K562 (cell line): ENCODE measurements around the gene CRIM1. TPM values are rescaled to one million over a fixed set of nuclear protein-coding genes. Genes with fewer than 3 reads are reported as not detected.

ENCODE experiments used
- ATAC-seq: fragments of 200-7000 bp; cut with Tn5 transposase; 3 replicates; pipeline ENCODE4 v1.9.1; 2020; ENCODE audit warnings: moderate library complexity
- BruUV-seq: library from RNA; stranded (reverse); fragments of 400-500 nt; replicated peaks from 2 replicates; lab custom pipeline; 2021; lab: Mats Ljungman, UMichigan
- CTCF ChIA-PET: fragments of 300-600 bp; formaldehyde crosslinking; extraction: SDS; loops from one replicate; lab custom pipeline; 2021; ENCODE audit warnings: low intra/inter-chr PET ratio; lab: Yijun Ruan, JAX
- POLR2A ChIA-PET: fragments of 300-600, 350-650 bp; sonication (Branson Sonifier 250); formaldehyde crosslinking; extraction: SDS; loops from one replicate; lab custom pipeline; 2021; ENCODE audit warnings: antibody characterized with exemption, inconsistent platforms; lab: Yijun Ruan, JAX
- DNase-seq, 4 experiments: peaks; one replicate each; pipeline versions ENCODE4 v3.0.0 to v3.0.0-alpha.2; 2011 to 2018; ENCODE audit warnings: low spot score in 3 of 4, mixed read lengths in 3 of 4; ENCODE audit errors: extremely low read depth in 1 of 4
- FAIRE-seq: peaks from 2 replicates; lab custom pipeline; 2011; peaks lifted over from hg19 to GRCh38; lab: Jason Lieb, UNC
- H2AFZ ChIP-seq: 2 replicates; pipeline ENCODE4 v1.6.0; 2011; ENCODE audit warnings: low read depth, low read length, control low read depth, inconsistent platforms
- H3K27ac ChIP-seq: fragments of 200-600 bp; 3 replicates; pipeline ENCODE4 v1.8.0; 2011; ENCODE audit warnings: low read depth, mild to moderate bottlenecking, control low read depth, inconsistent platforms, low read length, moderate library complexity, mixed read lengths; ENCODE audit errors: extremely low read depth
- H3K27me3 ChIP-seq, 2 experiments: fragments of 300-600 bp in 1 of 2; 2 replicates in 1 of 2; 3 replicates in 1 of 2; pipeline versions ENCODE4 v1.6.0 to v1.8.0; 2011; ENCODE audit warnings: inconsistent platforms in 2 of 2, low read length in 2 of 2, mild to moderate bottlenecking in 1 of 2, mixed read lengths in 1 of 2, moderate library complexity in 1 of 2; ENCODE audit not compliant: control insufficient read depth in 2 of 2, insufficient read depth in 2 of 2
- H3K36me3 ChIP-seq: fragments of 300-600 bp; 3 replicates; pipeline ENCODE4 v1.8.0; 2011; ENCODE audit warnings: mild to moderate bottlenecking, low read length, inconsistent platforms; ENCODE audit not compliant: control insufficient read depth, insufficient read depth
- H3K4me1 ChIP-seq, 2 experiments: fragments of 200-600 bp in 1 of 2; replicated peaks in 1 of 2; 2 replicates in 1 of 2; 3 replicates in 1 of 2; pipeline versions ENCODE4 v1.5.1 to v1.8.0; 2011; ENCODE audit warnings: inconsistent platforms in 2 of 2, low read length in 2 of 2, mild to moderate bottlenecking in 1 of 2, mixed read lengths in 1 of 2, moderate library complexity in 1 of 2; ENCODE audit not compliant: control insufficient read depth in 2 of 2, insufficient read depth in 2 of 2
- H3K4me2 ChIP-seq: 2 replicates; pipeline ENCODE4 v1.6.1; 2011; ENCODE audit warnings: low read length, control low read depth, inconsistent platforms, mixed read lengths; ENCODE audit not compliant: insufficient read depth
- H3K4me3 ChIP-seq: fragments of 200-600 bp; sonication (generic), shearing (Covaris generic); 2 replicates; pipeline ENCODE4 v1.5.1; 2016; ENCODE audit warnings: control low read depth, inconsistent platforms
- H3K79me2 ChIP-seq: fragments of 200-600 bp; 3 replicates; pipeline ENCODE4 v1.8.0; 2011; ENCODE audit warnings: low read length, inconsistent platforms; ENCODE audit not compliant: control insufficient read depth, insufficient read depth
- H3K9ac ChIP-seq, 2 experiments: 2 replicates each; pipeline versions ENCODE4 v1.6.0 to v1.6.1; 2011; ENCODE audit warnings: low read depth in 2 of 2, low read length in 2 of 2, control low read depth in 1 of 2, inconsistent platforms in 1 of 2, mild to moderate bottlenecking in 1 of 2, mixed read lengths in 1 of 2; ENCODE audit not compliant: insufficient read depth in 1 of 2
- H3K9me1 ChIP-seq: one replicate; pipeline ENCODE4 v1.6.0; 2011; ENCODE audit warnings: inconsistent platforms, mild to moderate bottlenecking, low read length, moderate library complexity; ENCODE audit not compliant: control insufficient read depth, insufficient read depth
- H3K9me3 ChIP-seq: replicated peaks from 2 replicates; pipeline ENCODE4 v1.5.1; 2011; ENCODE audit warnings: low read depth, low read length, inconsistent platforms; ENCODE audit not compliant: control insufficient read depth, insufficient read depth
- H4K20me1 ChIP-seq: replicated peaks from 2 replicates; pipeline ENCODE4 v1.6.1; 2011; ENCODE audit warnings: low read length, inconsistent platforms, mixed read lengths; ENCODE audit not compliant: control insufficient read depth, insufficient read depth
- GTF2E2 ChIP-seq: fragments of 200-800 bp; sonication (Bioruptor generic); IDR thresholded peaks from 2 replicates; pipeline ENCODE4 v1.6.1; 2016; ENCODE audit warnings: missing genetic modification characterization, missing compliant biosample characterization
- NRF1 ChIP-seq, 2 experiments: fragments of 450-650 bp; IDR thresholded peaks in 1 of 2; conservative IDR thresholded peaks in 1 of 2; 2 replicates each; pipeline ENCODE4 v1.6.1; 2014; ENCODE audit warnings: mild to moderate bottlenecking in 2 of 2
- WGBS: fragments of 100-300 bp; shearing (Covaris generic); methylation state at CpG from one replicate; pipeline ENCODE4 v1.1.6; 2016; ENCODE audit warnings: low coverage, mixed read lengths; ENCODE audit not compliant: insufficient coverage; ENCODE audit errors: missing lambda C conversion rate; 5-methylcytosine and 5-hydroxymethylcytosine counted together
- in situ Hi-C: fragments of 300-500 bp; cut with MboI; formaldehyde crosslinking; loops from 4 replicates; pipeline ENCODE4 v1.15.0; 2018; ENCODE audit warnings: inconsistent platforms, mixed read lengths
- intact Hi-C: fragments of 100-400 bp; cut with micrococcal nuclease; formaldehyde crosslinking; loops from 2 replicates; pipeline ENCODE4 v1.14.2; 2022
- polyA plus RNA-seq, 8 experiments: library from polyadenylated mRNA; depleted of rRNA in 4 of 8; stranded (reverse) in 5 of 8; unstranded in 3 of 8; fragments of >200 nt; fragmentation: Nextera tagmentation in 2 of 8; fragmentation: Illumina TruSeq in 1 of 8; extraction: Ambion mirVana in 2 of 8; extraction: Trizol in 1 of 8; gene quantifications; 2 replicates each; pipeline versions ENCODE4 v1.2.1 to v1.2.3, GENCODE V29; 2011 to 2014; ENCODE audit warnings: inconsistent platforms in 1 of 8, missing spikeins in 1 of 8
- total RNA-seq, 7 experiments: library from RNA; depleted of rRNA in 6 of 7; stranded (reverse); fragments of >200 nt in 6 of 7; fragmentation: Illumina TruSeq in 2 of 7; extraction: Trizol in 2 of 7; gene quantifications; 2 replicates each; pipeline versions ENCODE4 v1.2.1 to v1.2.3, GENCODE V29; 2011 to 2021; ENCODE audit warnings: low replicate concordance in 1 of 7
- TF ChIP-seq, protein P1 (sequence below): fragments of 150-350 bp; IDR thresholded peaks from 2 replicates; pipeline ENCODE4 v1.6.1; 2014; ENCODE audit warnings: low read depth, mild to moderate bottlenecking, low read length, borderline replicate concordance
- TF ChIP-seq, protein P2 (sequence below), 3 experiments: IDR thresholded peaks in 2 of 3; conservative IDR thresholded peaks in 1 of 3; 2 replicates each; pipeline ENCODE4 v1.5.1; 2011 to 2012; ENCODE audit warnings: low read length in 3 of 3, mild to moderate bottlenecking in 3 of 3, control low read depth in 2 of 3, improper control_type of control experiment in 1 of 3, inconsistent platforms in 1 of 3, low read depth in 1 of 3, mixed read lengths in 1 of 3, moderate library complexity in 1 of 3; ENCODE audit not compliant: insufficient read depth in 2 of 3

The CRIM1 gene
- total and polyA plus RNA-seq, 9 of the 15 experiments (the other 6 are each of a cell fraction or from before 2014, with no cell fraction given): 0.01 to 0.36 (median 0.06) TPM; not detected in 1

DNA sequence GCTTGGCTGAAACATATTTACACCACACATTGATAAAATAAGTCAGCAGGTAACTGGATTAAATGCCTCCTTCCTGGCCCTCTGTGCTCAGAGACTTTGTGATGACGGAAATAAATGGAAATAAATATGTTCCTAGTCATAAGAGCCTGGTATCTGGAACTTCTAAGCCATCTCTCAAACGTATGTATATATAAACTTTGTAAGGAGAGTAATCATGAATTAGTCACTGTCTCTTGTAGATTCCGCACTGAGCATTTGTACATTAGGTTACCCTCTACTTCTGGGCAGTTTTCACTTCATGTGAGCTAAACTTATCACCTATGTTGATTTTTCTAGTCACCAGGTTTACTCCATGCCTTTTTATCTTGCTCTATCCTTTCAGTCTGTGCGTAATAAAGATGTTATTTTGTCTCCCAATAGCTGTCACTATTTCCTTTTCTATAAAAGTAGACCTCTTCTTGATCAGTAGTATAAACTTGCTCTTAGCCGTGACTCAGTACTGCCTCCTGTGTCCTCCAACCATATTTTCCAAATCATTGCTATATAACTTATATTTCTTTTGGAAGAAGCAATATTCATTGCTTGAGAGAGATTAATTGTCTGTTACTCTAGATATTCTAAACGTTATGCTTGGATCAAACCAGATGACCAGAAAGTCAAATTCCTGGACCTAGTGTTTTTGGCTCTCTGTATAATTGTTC, 189.2 kb downstream of the CRIM1 start:
- no peaks in the 10 kb centered on the region for H3K9me1 ChIP-seq
- no peaks in the 10 kb centered on the region for H4K20me1 ChIP-seq
- FAIRE-seq: peak; percentile 69
- H3K9me3 ChIP-seq: no peaks in the 10 kb centered on the region
- POLR2A ChIA-PET: no interaction called here
- no peak overlapping the region for H3K4me2 ChIP-seq
- no peak overlapping the region for H2AFZ ChIP-seq
- in situ Hi-C loops: no loop called here
- H3K4me1 ChIP-seq: no peaks in the 10 kb centered on the region; a peak in 1 of 5 replicates
- H3K36me3 ChIP-seq: peaks cover under 1% of the 10 kb centered on the region; the same call in 1 of the 3 replicates
- H3K9ac ChIP-seq: no peak overlapping the region
- no peaks in the 10 kb centered on the region for H3K79me2 ChIP-seq
- no peak for DNase-seq
- no peak overlapping the region for H3K27ac ChIP-seq
- CTCF ChIA-PET: no interaction called here
- WGBS: 69% methylated on average over 6 of the region's 6 CpGs
- no peak overlapping the region for H3K4me3 ChIP-seq
- H3K27me3 ChIP-seq: no peaks in the 10 kb centered on the region
- peak; percentile 37; the same call in 2 of the 3 replicates for ATAC-seq
- TF ChIP-seq, protein P1, sequence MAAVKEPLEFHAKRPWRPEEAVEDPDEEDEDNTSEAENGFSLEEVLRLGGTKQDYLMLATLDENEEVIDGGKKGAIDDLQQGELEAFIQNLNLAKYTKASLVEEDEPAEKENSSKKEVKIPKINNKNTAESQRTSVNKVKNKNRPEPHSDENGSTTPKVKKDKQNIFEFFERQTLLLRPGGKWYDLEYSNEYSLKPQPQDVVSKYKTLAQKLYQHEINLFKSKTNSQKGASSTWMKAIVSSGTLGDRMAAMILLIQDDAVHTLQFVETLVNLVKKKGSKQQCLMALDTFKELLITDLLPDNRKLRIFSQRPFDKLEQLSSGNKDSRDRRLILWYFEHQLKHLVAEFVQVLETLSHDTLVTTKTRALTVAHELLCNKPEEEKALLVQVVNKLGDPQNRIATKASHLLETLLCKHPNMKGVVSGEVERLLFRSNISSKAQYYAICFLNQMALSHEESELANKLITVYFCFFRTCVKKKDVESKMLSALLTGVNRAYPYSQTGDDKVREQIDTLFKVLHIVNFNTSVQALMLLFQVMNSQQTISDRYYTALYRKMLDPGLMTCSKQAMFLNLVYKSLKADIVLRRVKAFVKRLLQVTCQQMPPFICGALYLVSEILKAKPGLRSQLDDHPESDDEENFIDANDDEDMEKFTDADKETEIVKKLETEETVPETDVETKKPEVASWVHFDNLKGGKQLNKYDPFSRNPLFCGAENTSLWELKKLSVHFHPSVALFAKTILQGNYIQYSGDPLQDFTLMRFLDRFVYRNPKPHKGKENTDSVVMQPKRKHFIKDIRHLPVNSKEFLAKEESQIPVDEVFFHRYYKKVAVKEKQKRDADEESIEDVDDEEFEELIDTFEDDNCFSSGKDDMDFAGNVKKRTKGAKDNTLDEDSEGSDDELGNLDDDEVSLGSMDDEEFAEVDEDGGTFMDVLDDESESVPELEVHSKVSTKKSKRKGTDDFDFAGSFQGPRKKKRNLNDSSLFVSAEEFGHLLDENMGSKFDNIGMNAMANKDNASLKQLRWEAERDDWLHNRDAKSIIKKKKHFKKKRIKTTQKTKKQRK: no peak
- TF ChIP-seq GTF2E2 (tag) (no peak), NRF1 (conservative IDR thresholded peaks at IDR 0.05 in 1 of 2, IDR thresholded peaks at IDR 0.05 in 1 of 2) (no peak)
- TF ChIP-seq, protein P2, sequence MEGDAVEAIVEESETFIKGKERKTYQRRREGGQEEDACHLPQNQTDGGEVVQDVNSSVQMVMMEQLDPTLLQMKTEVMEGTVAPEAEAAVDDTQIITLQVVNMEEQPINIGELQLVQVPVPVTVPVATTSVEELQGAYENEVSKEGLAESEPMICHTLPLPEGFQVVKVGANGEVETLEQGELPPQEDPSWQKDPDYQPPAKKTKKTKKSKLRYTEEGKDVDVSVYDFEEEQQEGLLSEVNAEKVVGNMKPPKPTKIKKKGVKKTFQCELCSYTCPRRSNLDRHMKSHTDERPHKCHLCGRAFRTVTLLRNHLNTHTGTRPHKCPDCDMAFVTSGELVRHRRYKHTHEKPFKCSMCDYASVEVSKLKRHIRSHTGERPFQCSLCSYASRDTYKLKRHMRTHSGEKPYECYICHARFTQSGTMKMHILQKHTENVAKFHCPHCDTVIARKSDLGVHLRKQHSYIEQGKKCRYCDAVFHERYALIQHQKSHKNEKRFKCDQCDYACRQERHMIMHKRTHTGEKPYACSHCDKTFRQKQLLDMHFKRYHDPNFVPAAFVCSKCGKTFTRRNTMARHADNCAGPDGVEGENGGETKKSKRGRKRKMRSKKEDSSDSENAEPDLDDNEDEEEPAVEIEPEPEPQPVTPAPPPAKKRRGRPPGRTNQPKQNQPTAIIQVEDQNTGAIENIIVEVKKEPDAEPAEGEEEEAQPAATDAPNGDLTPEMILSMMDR (IDR thresholded peaks at IDR 0.05 in 2 of 3, conservative IDR thresholded peaks at IDR 0.05 in 1 of 3; ENCODE audit: insufficient read depth in 2 of 3, low read depth in 1 of 3, low read length in 3 of 3): peak in 2 of 3 experiments; percentile 18 to 31; a peak in 3 of 6 replicates
- intact Hi-C loops: no loop called here
- BruUV-seq: no TSS peak
